ENCODE data around the gene MICAL3.

Gene MICAL3

GRCh38 chr22:17957204-17957603 is 67.2 kb downstream of the MICAL3 start:
- no peak for TF ChIP-seq CTCF (IDR thresholded peaks at IDR 0.05; ENCODE audit: control insufficient read depth, extremely low read depth, insufficient read depth)
- no peak for DNase-seq (ENCODE audit: low read depth)
- no peak overlapping the region for H3K4me3 ChIP-seq (ENCODE audit: low read depth, low read length)

- no peak for DNase-seq (ENCODE audit: low read depth)
- no peak for TF ChIP-seq CTCF (IDR thresholded peaks at IDR 0.05; ENCODE audit: control insufficient read depth, extremely low read depth, insufficient read depth)
- no peak overlapping the region for H3K4me3 ChIP-seq (ENCODE audit: low read depth, low read length)
Observed at GRCh38 chr22:17956630-17957029, 67.7 kb downstream of the MICAL3 start.

- no peak for DNase-seq (ENCODE audit: low read depth)
- no peak overlapping the region for H3K4me3 ChIP-seq (ENCODE audit: low read depth, low read length)
- TF ChIP-seq CTCF (IDR thresholded peaks at IDR 0.05; ENCODE audit: control insufficient read depth, extremely low read depth, insufficient read depth): no peak
Observed at GRCh38 chr22:17955590-17956379, 68.6 kb downstream of the MICAL3 start.

GRCh38 chr22:17954860-17955587 is 69.3 kb downstream of the MICAL3 start:
- H3K4me3 ChIP-seq (ENCODE audit: low read depth, low read length): no peak overlapping the region
- DNase-seq (ENCODE audit: low read depth): no peak
- no peak for TF ChIP-seq CTCF (IDR thresholded peaks at IDR 0.05; ENCODE audit: control insufficient read depth, extremely low read depth, insufficient read depth)

GRCh38 chr22:17954200-17954859 is 70.0 kb downstream of the MICAL3 start:
- TF ChIP-seq CTCF (IDR thresholded peaks at IDR 0.05; ENCODE audit: control insufficient read depth, extremely low read depth, insufficient read depth): no peak
- DNase-seq (ENCODE audit: low read depth): peak; percentile 30
- H3K4me3 ChIP-seq (ENCODE audit: low read depth, low read length): no peak overlapping the region

- no peak for DNase-seq (ENCODE audit: low read depth)
- no peak overlapping the region for H3K4me3 ChIP-seq (ENCODE audit: low read depth, low read length)
- no peak for TF ChIP-seq CTCF (IDR thresholded peaks at IDR 0.05; ENCODE audit: control insufficient read depth, extremely low read depth, insufficient read depth)
Observed at GRCh38 chr22:17953147-17953546, 71.2 kb downstream of the MICAL3 start.
